ENCODE measurements around the gene SLX9.

DNA sequence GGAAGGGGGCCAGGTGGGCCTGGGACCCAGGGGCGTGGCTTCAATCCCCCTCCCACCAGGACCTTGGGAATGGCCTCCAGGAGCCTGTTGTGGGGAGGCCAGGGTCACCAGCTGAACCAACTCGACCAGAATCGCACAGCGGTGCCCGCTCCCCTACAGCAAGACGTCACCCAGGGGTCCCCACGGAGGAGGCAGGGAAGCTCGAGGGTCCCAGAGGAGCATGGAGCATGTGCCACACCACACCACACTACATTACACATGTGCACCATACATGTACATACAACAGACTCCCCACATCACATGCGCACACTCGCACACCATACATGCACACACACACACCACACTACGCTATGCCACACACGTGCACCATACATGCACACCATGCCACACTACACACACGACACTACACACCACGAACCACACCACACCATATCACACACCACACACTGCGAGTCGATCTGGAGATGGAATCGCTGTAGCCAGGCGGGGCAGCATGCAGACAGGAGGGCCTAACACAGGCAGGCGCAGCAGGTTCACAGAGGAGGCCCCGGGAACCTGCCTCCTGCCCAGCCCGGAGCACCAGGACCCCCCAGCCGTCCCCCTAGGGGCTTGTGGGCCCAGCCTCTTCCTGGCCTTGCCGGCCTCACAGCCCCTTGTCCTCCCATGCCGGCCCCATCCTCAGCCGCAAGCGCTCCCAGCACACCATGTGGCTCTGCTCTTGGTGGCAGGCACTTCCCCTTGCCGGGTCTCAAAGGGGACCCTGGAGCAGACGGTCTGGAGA lies 19.7 kb upstream of the SLX9 start:
- TF ChIP-seq, protein P1, sequence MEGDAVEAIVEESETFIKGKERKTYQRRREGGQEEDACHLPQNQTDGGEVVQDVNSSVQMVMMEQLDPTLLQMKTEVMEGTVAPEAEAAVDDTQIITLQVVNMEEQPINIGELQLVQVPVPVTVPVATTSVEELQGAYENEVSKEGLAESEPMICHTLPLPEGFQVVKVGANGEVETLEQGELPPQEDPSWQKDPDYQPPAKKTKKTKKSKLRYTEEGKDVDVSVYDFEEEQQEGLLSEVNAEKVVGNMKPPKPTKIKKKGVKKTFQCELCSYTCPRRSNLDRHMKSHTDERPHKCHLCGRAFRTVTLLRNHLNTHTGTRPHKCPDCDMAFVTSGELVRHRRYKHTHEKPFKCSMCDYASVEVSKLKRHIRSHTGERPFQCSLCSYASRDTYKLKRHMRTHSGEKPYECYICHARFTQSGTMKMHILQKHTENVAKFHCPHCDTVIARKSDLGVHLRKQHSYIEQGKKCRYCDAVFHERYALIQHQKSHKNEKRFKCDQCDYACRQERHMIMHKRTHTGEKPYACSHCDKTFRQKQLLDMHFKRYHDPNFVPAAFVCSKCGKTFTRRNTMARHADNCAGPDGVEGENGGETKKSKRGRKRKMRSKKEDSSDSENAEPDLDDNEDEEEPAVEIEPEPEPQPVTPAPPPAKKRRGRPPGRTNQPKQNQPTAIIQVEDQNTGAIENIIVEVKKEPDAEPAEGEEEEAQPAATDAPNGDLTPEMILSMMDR (conservative IDR thresholded peaks at IDR 0.05; ENCODE audit: low read length), result no peak
- no peak for TF ChIP-seq EZH2phosphoT487 (IDR thresholded peaks at IDR 0.05; ENCODE audit: borderline replicate concordance, low read depth, low read length)
